BLaER1 treated with 17β-estradiol and CSF1 and Interleukin-3, amounts not matched to agents 10 nM and 100 nM (cell line): ENCODE measurements around the gene DIPK1C.
"Not testable (repeated sequence)": the region's sequence is repeated elsewhere in the genome, so short reads cannot be mapped to it uniquely, and the experiment has no call there.

Source experiments
- H3K27ac ChIP-seq, 11 experiments: shearing (Covaris generic); formaldehyde crosslinking; 2 replicates each; pipeline ENCODE4 v1.8.1; 2022
- H3K27me3 ChIP-seq, 11 experiments: shearing (Covaris generic); formaldehyde crosslinking; 2 replicates each; pipeline ENCODE4 v1.8.1; 2022
- H3K36me3 ChIP-seq, 11 experiments: shearing (Covaris generic); formaldehyde crosslinking; 2 replicates each; pipeline ENCODE4 v1.8.1; 2022
- H3K4me1 ChIP-seq, 10 experiments: shearing (Covaris generic); formaldehyde crosslinking; 2 replicates each; pipeline ENCODE4 v1.8.1; 2022
- H3K4me2 ChIP-seq, 11 experiments: shearing (Covaris generic); formaldehyde crosslinking; 2 replicates each; pipeline ENCODE4 v1.8.1; 2022
- H3K4me3 ChIP-seq, 10 experiments: shearing (Covaris generic); formaldehyde crosslinking; 2 replicates each; pipeline ENCODE4 v1.8.1; 2022
- H3K9ac ChIP-seq, 11 experiments: shearing (Covaris generic); formaldehyde crosslinking; 2 replicates each; pipeline ENCODE4 v1.8.1; 2022
- H3K9me3 ChIP-seq, 11 experiments: shearing (Covaris generic); formaldehyde crosslinking; replicated peaks in 1 of 11; 2 replicates each; pipeline ENCODE4 v1.8.1; 2022
- H4K20me1 ChIP-seq, 11 experiments: shearing (Covaris generic); formaldehyde crosslinking; 2 replicates each; pipeline ENCODE4 v1.8.1; 2022
- Cebpa-rat ChIP-seq, 11 experiments: shearing (Covaris generic); IDR thresholded peaks; 2 replicates each; pipeline ENCODE4 v1.8.1; 2022

DIPK1C gene

GRCh38 chr18:74457043-74457724 lies at the start of gene DIPK1C:
Gene DIPK1C (minus strand): TSS chr18:74457308. CDS start chr18:74457259, 49 bp downstream.
- Histone ChIP-seq H3K4me3 (peak within 1 kb of the TSS; percentile 63 to 98 (median 90)), H3K4me1 (peaks cover 42 to 81% (median 78%) of the 10 kb centered on the region in 10 experiments)
- no peak for TF ChIP-seq Cebpa-rat (IDR thresholded peaks at IDR 0.05)

DNA sequence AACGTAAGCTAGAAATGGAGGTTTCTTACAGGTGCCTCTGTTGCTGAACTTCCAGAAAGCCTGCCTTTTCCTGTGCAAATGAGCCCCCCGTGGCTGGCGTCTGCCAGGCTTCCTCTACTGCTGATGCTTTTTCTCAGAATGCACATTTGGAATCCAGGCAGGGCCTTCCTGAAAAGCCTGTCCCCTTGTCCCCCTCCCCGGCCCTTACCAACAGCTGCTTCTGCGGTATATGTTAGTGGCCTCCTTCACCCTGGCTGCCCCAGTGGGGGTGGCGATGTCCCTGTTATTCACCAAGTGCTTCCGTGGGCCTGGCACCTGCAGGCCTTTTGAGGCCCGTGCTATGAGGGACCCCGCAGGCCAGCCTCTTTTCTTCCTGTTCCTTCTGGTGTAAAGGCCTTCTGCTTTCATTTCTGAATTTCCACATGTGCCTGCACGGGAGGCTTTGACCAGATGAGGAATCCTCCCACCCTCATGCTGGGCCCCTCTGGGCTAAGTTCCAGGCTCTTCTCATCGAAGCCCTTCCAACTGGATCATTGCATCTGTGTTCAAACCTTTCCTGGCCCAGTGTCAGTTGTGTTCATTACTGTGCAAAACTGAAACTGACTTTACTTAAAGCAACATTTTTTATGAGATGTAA lies 49.5 kb upstream of the DIPK1C start:
- no peaks in the 10 kb centered on the region for H3K27me3 ChIP-seq
- H3K36me3 ChIP-seq = peaks cover 98 to 100% (median 100%) of the 10 kb centered on the region in 11 experiments
- H3K9me3 ChIP-seq = no peaks in the 10 kb centered on the region
- no peak overlapping the region for H3K27ac ChIP-seq
- peaks cover 0 to 24% (median 8%) of the 10 kb centered on the region in 10 experiments; a peak in 11 of 20 replicates for H3K4me1 ChIP-seq
- peaks cover 17 to 94% (median 84%) of the 10 kb centered on the region in 11 experiments; a peak in 20 of 22 replicates for H4K20me1 ChIP-seq
- TF ChIP-seq Cebpa-rat (IDR thresholded peaks at IDR 0.05) = no peak
- peak overlapping the region in 2 of 11 experiments; percentile 15 to 48; a peak in 5 of 22 replicates for H3K9ac ChIP-seq
- H3K4me2 ChIP-seq = no peak overlapping the region
- no peak overlapping the region for H3K4me3 ChIP-seq

More at GRCh38 chr18:74457043-74457724, at the start of gene DIPK1C:
- Histone ChIP-seq H3K4me2 (peak within 1 kb of the TSS; percentile 77 to 100 (median 91)), H3K27me3 (peaks cover 37 to 53% (median 42%) of the 10 kb centered on the region in 11 experiments; a peak in 21 of 22 replicates), H3K36me3 (peaks cover 0 to 29% (median 16%) of the 10 kb centered on the region in 11 experiments; a peak in 12 of 22 replicates), H3K9me3 (no peaks in the 10 kb centered on the region), H3K27ac (peak within 1 kb of the TSS in 9 of 11 experiments; percentile 60 to 98 (median 94); a peak in 19 of 22 replicates), H3K9ac (peak within 1 kb of the TSS; percentile 51 to 98 (median 94)), H4K20me1 (peaks cover 0 to 15% (median 0%) of the 10 kb centered on the region in 11 experiments; a peak in 1 of 22 replicates)

- H3K9ac ChIP-seq = 0 out of 22 replicates have a peak overlapping the region, but pooled peaks of 1 of the 11 experiments have one; percentile 19
- H3K27me3 ChIP-seq = no peaks in the 10 kb centered on the region
- H3K27ac ChIP-seq = no peak overlapping the region
- H4K20me1 ChIP-seq = peaks cover 17 to 88% (median 78%) of the 10 kb centered on the region in 11 experiments; a peak in 20 of 22 replicates
- no peak for TF ChIP-seq Cebpa-rat (IDR thresholded peaks at IDR 0.05)
- no peaks in the 10 kb centered on the region for H3K9me3 ChIP-seq
- no peak overlapping the region for H3K4me2 ChIP-seq
- peaks cover 92 to 100% (median 100%) of the 10 kb centered on the region in 11 experiments for H3K36me3 ChIP-seq
- peaks cover 2 to 32% (median 15%) of the 10 kb centered on the region in 10 experiments; a peak in 19 of 20 replicates for H3K4me1 ChIP-seq
- H3K4me3 ChIP-seq = no peak overlapping the region
These were observed 48.7 kb upstream of the DIPK1C start for GRCh38 chr18:74505776-74506175.

GRCh38 chr18:74503137-74503536 lies 46.0 kb upstream of the DIPK1C start:
- Histone ChIP-seq H4K20me1 (peaks cover 12 to 61% (median 52%) of the 10 kb centered on the region in 11 experiments; a peak in 20 of 22 replicates), H3K27ac (no peak overlapping the region), H3K27me3 (no peaks in the 10 kb centered on the region), H3K4me1 (peaks cover 26 to 54% (median 34%) of the 10 kb centered on the region in 10 experiments), H3K36me3 (peaks cover 65 to 89% (median 77%) of the 10 kb centered on the region in 11 experiments), H3K4me3 (no peak overlapping the region), H3K9ac (no peak overlapping the region; a peak in 1 of 22 replicates), H3K9me3 (no peaks in the 10 kb centered on the region), H3K4me2 (peak overlapping the region in 2 of 11 experiments; percentile 90 to 95; a peak in 3 of 22 replicates)
- no peak for TF ChIP-seq Cebpa-rat (IDR thresholded peaks at IDR 0.05)

DNA sequence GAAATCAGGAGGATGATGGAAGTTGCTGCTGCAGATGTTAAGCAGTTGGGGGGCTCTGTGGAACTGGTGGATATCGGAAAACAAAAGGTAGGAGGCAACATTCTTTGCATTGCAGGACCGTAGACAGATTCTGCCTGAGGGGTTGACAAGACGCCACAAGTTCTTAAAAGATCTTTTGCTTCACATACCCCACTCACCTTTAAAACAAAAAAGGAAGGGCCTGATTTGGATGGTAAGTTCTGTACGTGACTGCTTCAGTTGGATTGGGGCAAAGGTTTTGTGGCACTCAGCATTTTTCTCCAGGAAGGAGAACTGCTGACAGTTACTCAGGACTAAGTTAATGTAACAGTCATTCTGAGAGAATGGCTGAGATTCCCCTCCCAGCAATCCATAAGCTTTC lies 44.3 kb upstream of the DIPK1C start:
- no peaks in the 10 kb centered on the region for H3K27me3 ChIP-seq
- peaks cover 3 to 44% (median 36%) of the 10 kb centered on the region in 11 experiments; a peak in 20 of 22 replicates for H4K20me1 ChIP-seq
- peaks cover 48 to 80% (median 62%) of the 10 kb centered on the region in 11 experiments for H3K36me3 ChIP-seq
- H3K27ac ChIP-seq = peak overlapping the region; percentile 42 to 99 (median 96); a peak in 12 of 22 replicates
- peaks cover 40 to 65% (median 47%) of the 10 kb centered on the region in 10 experiments for H3K4me1 ChIP-seq
- peak overlapping the region in 5 of 10 experiments; percentile 47 to 95 (median 88); a peak in 8 of 20 replicates for H3K4me3 ChIP-seq
- no peaks in the 10 kb centered on the region for H3K9me3 ChIP-seq
- no peak for TF ChIP-seq Cebpa-rat (IDR thresholded peaks at IDR 0.05)
- peak overlapping the region in 8 of 11 experiments; percentile 56 to 96 (median 92); a peak in 14 of 22 replicates for H3K4me2 ChIP-seq
- peak overlapping the region in 7 of 11 experiments; percentile 39 to 79 (median 60); a peak in 13 of 22 replicates for H3K9ac ChIP-seq

DNA sequence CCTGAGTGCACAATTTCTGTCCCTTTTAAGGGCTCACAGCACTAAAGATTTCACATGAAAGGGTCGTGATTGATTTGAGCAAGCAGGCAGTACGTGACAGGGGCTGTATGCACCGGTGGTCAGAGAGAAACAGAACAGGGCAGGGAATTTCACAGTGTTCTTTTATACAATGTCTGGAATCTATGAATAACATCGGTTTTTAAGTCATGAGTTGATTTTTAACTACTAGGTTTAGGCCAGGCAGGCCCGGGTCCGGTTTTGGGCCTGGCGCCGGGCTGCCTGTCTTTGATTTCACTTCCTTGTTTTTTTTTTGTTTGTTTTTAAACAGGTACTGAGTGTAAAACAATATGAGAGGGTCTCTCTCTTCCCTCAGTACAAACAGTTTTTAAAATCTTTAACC lies 43.7 kb upstream of the DIPK1C start:
- H3K27ac ChIP-seq = peak overlapping the region; percentile 42 to 99 (median 96); a peak in 18 of 22 replicates
- H3K9ac ChIP-seq = peak overlapping the region in 10 of 11 experiments; percentile 5 to 79 (median 57); a peak in 13 of 22 replicates
- peaks cover 42 to 74% (median 56%) of the 10 kb centered on the region in 11 experiments for H3K36me3 ChIP-seq
- H3K4me1 ChIP-seq = peaks cover 40 to 65% (median 47%) of the 10 kb centered on the region in 10 experiments
- H3K4me2 ChIP-seq = peak overlapping the region in 10 of 11 experiments; percentile 56 to 96 (median 92); a peak in 18 of 22 replicates
- H4K20me1 ChIP-seq = peaks cover 0 to 38% (median 30%) of the 10 kb centered on the region in 11 experiments; a peak in 18 of 22 replicates
- H3K9me3 ChIP-seq, H3K27me3 ChIP-seq: not testable (repeated sequence)
- H3K4me3 ChIP-seq = peak overlapping the region in 8 of 10 experiments; percentile 47 to 95 (median 86); a peak in 14 of 20 replicates

DNA sequence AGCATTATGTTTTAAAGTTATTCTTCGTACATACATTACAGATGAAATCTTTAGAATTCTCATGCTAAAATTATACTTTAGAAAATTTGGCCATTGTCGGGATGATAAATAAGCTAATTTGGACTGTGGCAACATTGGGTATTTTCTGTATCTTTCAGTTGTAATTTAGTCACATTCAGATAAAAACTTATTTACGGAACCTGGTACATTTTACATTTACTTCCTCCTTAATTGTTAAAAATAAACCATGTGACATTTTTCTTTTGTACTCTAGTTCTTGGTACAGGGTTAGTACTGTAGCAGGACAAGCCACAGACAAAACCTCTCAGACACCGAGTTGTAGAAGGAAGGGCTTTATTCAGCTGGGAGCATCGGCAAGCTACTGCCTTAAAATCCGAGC lies 43.3 kb upstream of the DIPK1C start:
- Histone ChIP-seq H4K20me1 (peaks cover 0 to 34% (median 28%) of the 10 kb centered on the region in 11 experiments; a peak in 17 of 22 replicates), H3K4me1 (peaks cover 40 to 65% (median 47%) of the 10 kb centered on the region in 10 experiments), H3K36me3 (peaks cover 38 to 70% (median 52%) of the 10 kb centered on the region in 11 experiments), H3K4me3 (peak overlapping the region in 9 of 10 experiments; percentile 47 to 95 (median 83); a peak in 14 of 20 replicates), H3K27ac (peak overlapping the region; percentile 54 to 99 (median 98); a peak in 17 of 22 replicates), H3K27me3 (no peaks in the 10 kb centered on the region), H3K9ac (peak overlapping the region in 10 of 11 experiments; percentile 5 to 98 (median 60); a peak in 14 of 22 replicates), H3K9me3 (no peaks in the 10 kb centered on the region), H3K4me2 (peak overlapping the region in 10 of 11 experiments; percentile 56 to 96 (median 92); a peak in 21 of 22 replicates)
- TF ChIP-seq Cebpa-rat (IDR thresholded peaks at IDR 0.05) = no peak

DNA sequence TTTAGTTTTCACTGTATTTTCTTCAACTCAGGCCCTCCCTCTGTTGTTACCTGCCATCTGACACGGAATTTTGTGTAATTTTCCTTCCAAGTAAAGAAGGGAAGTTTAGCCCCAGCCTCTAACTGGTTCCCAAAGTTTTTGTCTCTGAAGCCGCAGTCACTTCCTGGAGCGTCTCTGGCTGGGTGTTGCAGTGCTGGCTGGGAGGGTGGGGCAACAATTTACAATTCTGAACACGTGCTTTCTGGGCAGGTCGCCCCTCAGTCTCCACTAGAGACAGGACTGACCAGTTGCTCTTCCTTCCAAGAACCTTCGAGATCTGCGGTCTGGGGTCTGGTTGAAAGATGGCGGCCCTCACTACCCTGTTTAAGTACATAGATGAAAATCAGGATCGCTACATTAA lies 42.5 kb upstream of the DIPK1C start:
- Histone ChIP-seq H4K20me1 (peaks cover 0 to 26% (median 21%) of the 10 kb centered on the region in 11 experiments; a peak in 16 of 22 replicates), H3K9ac (peak overlapping the region; percentile 70 to 99 (median 79)), H3K4me3 (peak overlapping the region; percentile 44 to 95 (median 70)), H3K4me1 (peaks cover 40 to 70% (median 50%) of the 10 kb centered on the region in 10 experiments), H3K36me3 (peaks cover 30 to 63% (median 45%) of the 10 kb centered on the region in 11 experiments), H3K9me3 (no peaks in the 10 kb centered on the region), H3K4me2 (peak overlapping the region; percentile 84 to 96 (median 92)), H3K27me3 (no peaks in the 10 kb centered on the region), H3K27ac (peak overlapping the region; percentile 73 to 99 (median 98))
- TF ChIP-seq Cebpa-rat (IDR thresholded peaks at IDR 0.05) = peak in 6 of 11 experiments; percentile 23 to 78 (median 68); a peak in 8 of 22 replicates
